Skeletal muscle tissue (tissue), 4 donors: ENCODE measurements around the gene RXRA. TPM values are rescaled to one million over a fixed set of nuclear protein-coding genes. Genes with fewer than 3 reads are reported as not detected.
A peak's percentile ranks its signal among the peaks of the same experiment; 100 is the strongest.

Experiments used
- H3K27ac ChIP-seq: one replicate; pipeline ENCODE4 v1.7.0; 2013; ENCODE audit warnings: mild to moderate bottlenecking, low read depth, low read length, inconsistent platforms
- H3K27me3 ChIP-seq, 3 donors: one replicate each; pipeline ENCODE4 v1.7.0; 2013; ENCODE audit warnings: low read length in 3 of 3; ENCODE audit not compliant: control insufficient read depth in 3 of 3, insufficient read depth in 3 of 3
- H3K36me3 ChIP-seq, 3 donors: one replicate each; pipeline ENCODE4 v1.7.0; 2013; ENCODE audit warnings: low read length in 3 of 3; ENCODE audit not compliant: control insufficient read depth in 3 of 3, insufficient read depth in 3 of 3
- H3K4me1 ChIP-seq, 3 donors: one replicate each; pipeline ENCODE4 v1.7.0; 2013; ENCODE audit warnings: low read length in 3 of 3, mild to moderate bottlenecking in 3 of 3; ENCODE audit not compliant: control insufficient read depth in 3 of 3, insufficient read depth in 3 of 3
- H3K4me3 ChIP-seq, 3 donors: one replicate each; pipeline ENCODE4 v1.7.0; 2013; ENCODE audit warnings: low read length in 3 of 3
- H3K9ac ChIP-seq, 3 donors: one replicate each; pipeline ENCODE4 v1.7.0; 2013; ENCODE audit warnings: low read length in 3 of 3, mild to moderate bottlenecking in 3 of 3, moderate library complexity in 2 of 3, low read depth in 1 of 3
- H3K9me3 ChIP-seq, 3 donors: one replicate each; pipeline ENCODE4 v1.7.0; 2013; ENCODE audit warnings: low read length in 3 of 3; ENCODE audit not compliant: control insufficient read depth in 3 of 3
- total RNA-seq: library from RNA; depleted of rRNA; stranded (reverse); fragments of >200 nt; gene quantifications from one replicate; pipeline ENCODE4 v1.2.3, GENCODE V29; 2014
- donor health status: Osteomylitis.

The RXRA gene
- total RNA-seq, 1 donor from 2014 or later, result 11.5 TPM

- Histone ChIP-seq H3K27ac (peak overlapping the region; percentile 88), H3K4me1 (peaks cover 30 to 32% (median 31%) of the 10 kb centered on the region in 3 donors), H3K9me3 (no peaks in the 10 kb centered on the region), H3K36me3 (no peaks in the 10 kb centered on the region), H3K4me3 (peak overlapping the region; percentile 46 to 61 (median 56)), H3K9ac (peak overlapping the region; percentile 62 to 72 (median 72)), H3K27me3 (no peaks in the 10 kb centered on the region)
Measured at GRCh38 chr9:134455934-134456755, 129.9 kb downstream of the RXRA start.

- peak overlapping the region; percentile 34 to 72 (median 72) for H3K9ac ChIP-seq
- peaks cover 2 to 5% (median 4%) of the 10 kb centered on the region in 3 donors for H3K9me3 ChIP-seq
- H3K36me3 ChIP-seq, result no peaks in the 10 kb centered on the region
- H3K27ac ChIP-seq, result peak overlapping the region; percentile 88
- peaks cover 0 to 4% (median 0%) of the 10 kb centered on the region in 3 donors for H3K27me3 ChIP-seq
- peak overlapping the region; percentile 45 to 56 (median 46) for H3K4me3 ChIP-seq
- H3K4me1 ChIP-seq, result peaks cover 30 to 32% (median 31%) of the 10 kb centered on the region in 3 donors
Measured at GRCh38 chr9:134456756-134457305, 130.6 kb downstream of the RXRA start.

- Histone ChIP-seq H3K9ac (peak overlapping the region in 1 of 3 donors; percentile 72), H3K4me3 (no peak overlapping the region), H3K4me1 (peaks cover 30 to 32% (median 31%) of the 10 kb centered on the region in 3 donors), H3K27ac (peak overlapping the region; percentile 88), H3K9me3 (peaks cover 3 to 5% (median 4%) of the 10 kb centered on the region in 3 donors), H3K27me3 (peaks cover 0 to 5% (median 5%) of the 10 kb centered on the region in 3 donors), H3K36me3 (no peaks in the 10 kb centered on the region)
Measured at GRCh38 chr9:134457321-134458206, 131.3 kb downstream of the RXRA start.

GRCh38 chr9:134458207-134459108, 132.2 kb downstream of the RXRA start:
- Histone ChIP-seq H3K9me3 (peaks cover 3 to 5% (median 4%) of the 10 kb centered on the region in 3 donors), H3K4me3 (no peak overlapping the region), H3K4me1 (peaks cover 30 to 32% (median 31%) of the 10 kb centered on the region in 3 donors), H3K36me3 (no peaks in the 10 kb centered on the region), H3K27me3 (peaks cover 0 to 5% (median 5%) of the 10 kb centered on the region in 3 donors), H3K27ac (peak overlapping the region; percentile 88), H3K9ac (peak overlapping the region in 2 of 3 donors; percentile 40 to 51)

GRCh38 chr9:134459164-134459563, 132.9 kb downstream of the RXRA start:
- Histone ChIP-seq H3K27me3 (peaks cover 0 to 9% (median 5%) of the 10 kb centered on the region in 3 donors), H3K9ac (no peak overlapping the region), H3K9me3 (peaks cover 3 to 5% (median 4%) of the 10 kb centered on the region in 3 donors), H3K36me3 (no peaks in the 10 kb centered on the region), H3K4me3 (no peak overlapping the region), H3K4me1 (peaks cover 30 to 32% (median 31%) of the 10 kb centered on the region in 3 donors), H3K27ac (no peak overlapping the region)

GRCh38 chr9:134459573-134459972, 133.3 kb downstream of the RXRA start:
- Histone ChIP-seq H3K36me3 (no peaks in the 10 kb centered on the region), H3K4me1 (peaks cover 30 to 32% (median 31%) of the 10 kb centered on the region in 3 donors), H3K27me3 (peaks cover 0 to 9% (median 5%) of the 10 kb centered on the region in 3 donors), H3K9ac (no peak overlapping the region), H3K4me3 (no peak overlapping the region), H3K9me3 (peaks cover 3 to 5% (median 4%) of the 10 kb centered on the region in 3 donors), H3K27ac (no peak overlapping the region)

GRCh38 chr9:134460206-134460605, 134.0 kb downstream of the RXRA start:
- H3K4me1 ChIP-seq, result peaks cover 28 to 32% (median 29%) of the 10 kb centered on the region in 3 donors
- H3K9me3 ChIP-seq, result peaks cover 3 to 5% (median 4%) of the 10 kb centered on the region in 3 donors
- H3K27me3 ChIP-seq, result peaks cover 0 to 9% (median 5%) of the 10 kb centered on the region in 3 donors
- H3K27ac ChIP-seq, result no peak overlapping the region
- no peak overlapping the region for H3K9ac ChIP-seq
- no peak overlapping the region for H3K4me3 ChIP-seq
- no peaks in the 10 kb centered on the region for H3K36me3 ChIP-seq

GRCh38 chr9:134460896-134461295, 134.6 kb downstream of the RXRA start:
- Histone ChIP-seq H3K36me3 (no peaks in the 10 kb centered on the region), H3K27ac (no peak overlapping the region), H3K9me3 (peaks cover 3 to 5% (median 4%) of the 10 kb centered on the region in 3 donors), H3K4me3 (no peak overlapping the region), H3K4me1 (peaks cover 22 to 26% (median 22%) of the 10 kb centered on the region in 3 donors), H3K9ac (no peak overlapping the region), H3K27me3 (peaks cover 0 to 9% (median 5%) of the 10 kb centered on the region in 3 donors)
